Measurements from ENCODE around the gene TET1.

- TF ChIP-seq, protein P1, sequence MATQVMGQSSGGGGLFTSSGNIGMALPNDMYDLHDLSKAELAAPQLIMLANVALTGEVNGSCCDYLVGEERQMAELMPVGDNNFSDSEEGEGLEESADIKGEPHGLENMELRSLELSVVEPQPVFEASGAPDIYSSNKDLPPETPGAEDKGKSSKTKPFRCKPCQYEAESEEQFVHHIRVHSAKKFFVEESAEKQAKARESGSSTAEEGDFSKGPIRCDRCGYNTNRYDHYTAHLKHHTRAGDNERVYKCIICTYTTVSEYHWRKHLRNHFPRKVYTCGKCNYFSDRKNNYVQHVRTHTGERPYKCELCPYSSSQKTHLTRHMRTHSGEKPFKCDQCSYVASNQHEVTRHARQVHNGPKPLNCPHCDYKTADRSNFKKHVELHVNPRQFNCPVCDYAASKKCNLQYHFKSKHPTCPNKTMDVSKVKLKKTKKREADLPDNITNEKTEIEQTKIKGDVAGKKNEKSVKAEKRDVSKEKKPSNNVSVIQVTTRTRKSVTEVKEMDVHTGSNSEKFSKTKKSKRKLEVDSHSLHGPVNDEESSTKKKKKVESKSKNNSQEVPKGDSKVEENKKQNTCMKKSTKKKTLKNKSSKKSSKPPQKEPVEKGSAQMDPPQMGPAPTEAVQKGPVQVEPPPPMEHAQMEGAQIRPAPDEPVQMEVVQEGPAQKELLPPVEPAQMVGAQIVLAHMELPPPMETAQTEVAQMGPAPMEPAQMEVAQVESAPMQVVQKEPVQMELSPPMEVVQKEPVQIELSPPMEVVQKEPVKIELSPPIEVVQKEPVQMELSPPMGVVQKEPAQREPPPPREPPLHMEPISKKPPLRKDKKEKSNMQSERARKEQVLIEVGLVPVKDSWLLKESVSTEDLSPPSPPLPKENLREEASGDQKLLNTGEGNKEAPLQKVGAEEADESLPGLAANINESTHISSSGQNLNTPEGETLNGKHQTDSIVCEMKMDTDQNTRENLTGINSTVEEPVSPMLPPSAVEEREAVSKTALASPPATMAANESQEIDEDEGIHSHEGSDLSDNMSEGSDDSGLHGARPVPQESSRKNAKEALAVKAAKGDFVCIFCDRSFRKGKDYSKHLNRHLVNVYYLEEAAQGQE (IDR thresholded peaks at IDR 0.05; ENCODE audit: low read depth) = no peak
- TF ChIP-seq POLR2A (IDR thresholded peaks at IDR 0.05; ENCODE audit: borderline replicate concordance, extremely low read depth, insufficient read depth, insufficient read length) = no peak
- no peak for TF ChIP-seq EZH2 (IDR thresholded peaks at IDR 0.05)
- no peak for TF ChIP-seq CEBPB (IDR thresholded peaks at IDR 0.05; ENCODE audit: low read depth)
- no peak for TF ChIP-seq ZNF274 (IDR thresholded peaks at IDR 0.05; ENCODE audit: low read depth, low read length)
- TF ChIP-seq CTCF (IDR thresholded peaks at IDR 0.05 in 2 of 3, conservative IDR thresholded peaks at IDR 0.05 in 1 of 3; ENCODE audit: borderline replicate concordance in 1 of 3, insufficient read depth in 1 of 3, low read depth in 2 of 3, low read length in 2 of 3) = no peak
- no peak for TF ChIP-seq EGR1 (IDR thresholded peaks at IDR 0.05; ENCODE audit: low read depth)
- TF ChIP-seq EZH2phosphoT487 (IDR thresholded peaks at IDR 0.05; ENCODE audit: borderline replicate concordance) = no peak
- no peak; the same call in 1 of the 2 replicates for TF ChIP-seq SP1 (IDR thresholded peaks at IDR 0.05; ENCODE audit: low read depth)
- TF ChIP-seq SRF (IDR thresholded peaks at IDR 0.05; ENCODE audit: low read depth) = no peak
- TF ChIP-seq, protein P2, sequence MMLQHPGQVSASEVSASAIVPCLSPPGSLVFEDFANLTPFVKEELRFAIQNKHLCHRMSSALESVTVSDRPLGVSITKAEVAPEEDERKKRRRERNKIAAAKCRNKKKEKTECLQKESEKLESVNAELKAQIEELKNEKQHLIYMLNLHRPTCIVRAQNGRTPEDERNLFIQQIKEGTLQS (IDR thresholded peaks at IDR 0.05) = no peak
- TF ChIP-seq JUND (IDR thresholded peaks at IDR 0.05) = peak; percentile 44; the same call in 1 of the 2 replicates
- no peak for TF ChIP-seq POLR2AphosphoS5 (IDR thresholded peaks at IDR 0.05; ENCODE audit: low read depth, low read length)
- no peak for TF ChIP-seq RAD21 (IDR thresholded peaks at IDR 0.05; ENCODE audit: low read depth)
Measured at GRCh38 chr10:68647672-68648341, 87.7 kb downstream of the TET1 start.

Measured in HCT116 (cell line).